Tracheal epithelial cell (primary cell): ENCODE results near the gene ZBTB2. TPM values are rescaled to one million over a fixed set of nuclear protein-coding genes. Genes with fewer than 3 reads are reported as not detected.

Experiments
- total RNA-seq: library from RNA; depleted of rRNA; stranded (reverse); fragments of >200 nt; gene quantifications from 2 replicates; pipeline ENCODE4 v1.2.1, GENCODE V29; 2014

The ZBTB2 gene, protein sequence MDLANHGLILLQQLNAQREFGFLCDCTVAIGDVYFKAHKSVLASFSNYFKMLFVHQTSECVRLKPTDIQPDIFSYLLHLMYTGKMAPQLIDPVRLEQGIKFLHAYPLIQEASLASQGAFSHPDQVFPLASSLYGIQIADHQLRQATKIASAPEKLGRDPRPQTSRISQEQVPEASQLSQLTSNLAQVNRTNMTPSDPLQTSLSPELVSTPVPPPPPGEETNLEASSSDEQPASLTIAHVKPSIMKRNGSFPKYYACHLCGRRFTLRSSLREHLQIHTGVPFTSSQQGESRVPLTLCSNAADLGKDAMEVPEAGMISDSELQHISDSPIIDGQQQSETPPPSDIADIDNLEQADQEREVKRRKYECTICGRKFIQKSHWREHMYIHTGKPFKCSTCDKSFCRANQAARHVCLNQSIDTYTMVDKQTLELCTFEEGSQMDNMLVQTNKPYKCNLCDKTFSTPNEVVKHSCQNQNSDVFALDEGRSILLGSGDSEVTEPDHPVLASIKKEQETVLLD
- total RNA-seq, result 6.6 and 8.2 TPM in 2 replicates

DNA sequence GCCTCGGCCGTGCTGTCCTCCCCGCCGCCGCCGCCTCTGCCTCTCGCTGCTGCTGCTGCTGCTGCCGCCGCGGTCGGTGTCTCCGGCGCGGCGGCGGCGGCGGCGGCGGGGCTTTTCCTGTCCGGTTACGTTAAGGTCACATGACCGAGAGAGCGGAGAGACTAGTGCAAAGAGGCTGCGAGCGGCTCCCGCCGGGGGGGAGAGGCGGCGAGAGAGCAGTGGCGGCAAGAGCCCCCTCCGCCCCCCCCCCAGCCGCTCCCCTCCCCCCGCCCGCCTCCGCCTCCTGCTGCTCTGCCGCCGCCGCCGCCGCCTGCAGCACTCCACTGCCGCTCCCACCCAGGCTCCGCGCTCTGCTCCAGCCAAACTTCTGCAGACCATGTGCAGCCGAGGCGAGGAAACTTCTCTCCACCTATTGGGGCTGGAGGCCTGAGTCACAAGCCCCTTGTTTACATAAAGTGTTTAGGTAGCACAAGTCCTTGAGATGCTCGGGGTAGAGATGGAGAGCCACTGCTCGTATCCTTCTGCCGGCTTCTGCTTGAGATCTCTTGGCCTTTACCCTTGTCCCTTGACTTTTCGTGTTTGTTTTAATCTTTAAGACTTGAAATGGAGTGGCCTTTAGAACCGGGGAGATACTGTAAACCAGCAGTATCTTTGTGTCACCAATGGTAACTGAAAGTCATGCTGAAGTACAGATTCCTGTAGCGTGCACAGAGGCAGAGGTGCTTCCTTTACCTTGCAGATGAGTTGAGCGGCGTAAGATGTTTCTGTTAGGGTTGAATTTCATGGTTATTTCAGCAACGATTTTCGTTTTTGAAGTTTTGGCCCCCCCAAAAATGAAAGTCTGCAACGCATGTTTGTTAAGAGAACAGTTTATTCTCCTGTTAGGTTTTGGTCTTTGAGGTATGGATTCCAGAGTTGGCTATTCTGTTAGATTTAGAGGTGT, at the start of gene ZBTB2:
TSS of gene ZBTB2 (minus strand) at position 89 of the 943 bp plus-strand sequence. CDS start 17,922 bp downstream, outside the sequence.

Other genes starting within 250 kb of the ZBTB2 start
- gene AKAP12, start 151.6 kb downstream of the ZBTB2 start, total RNA-seq, result 1.3 and 78.8 TPM in 2 replicates
- 41.0 and 72.5 TPM in 2 replicates for gene RMND1, start 60.6 kb upstream of the ZBTB2 start, total RNA-seq
- under 0.01 and 0.24 TPM in 2 replicates for gene CCDC170, start 102.5 kb upstream of the ZBTB2 start, total RNA-seq